HG02938 (cell line): Measurements from ENCODE around the gene KRTAP12-3.
"Not testable (repeated sequence)": the region's sequence is repeated elsewhere in the genome, so short reads cannot be mapped to it uniquely, and the experiment has no call there.

Source experiments
- ATAC-seq: cut with Tn5 transposase; IDR thresholded peaks from one replicate; pipeline ENCODE4 v1.9.1; 2021; ENCODE audit warnings: mild to moderate bottlenecking, moderate library complexity; ENCODE audit not compliant: unreplicated experiment

Gene KRTAP12-3

DNA sequence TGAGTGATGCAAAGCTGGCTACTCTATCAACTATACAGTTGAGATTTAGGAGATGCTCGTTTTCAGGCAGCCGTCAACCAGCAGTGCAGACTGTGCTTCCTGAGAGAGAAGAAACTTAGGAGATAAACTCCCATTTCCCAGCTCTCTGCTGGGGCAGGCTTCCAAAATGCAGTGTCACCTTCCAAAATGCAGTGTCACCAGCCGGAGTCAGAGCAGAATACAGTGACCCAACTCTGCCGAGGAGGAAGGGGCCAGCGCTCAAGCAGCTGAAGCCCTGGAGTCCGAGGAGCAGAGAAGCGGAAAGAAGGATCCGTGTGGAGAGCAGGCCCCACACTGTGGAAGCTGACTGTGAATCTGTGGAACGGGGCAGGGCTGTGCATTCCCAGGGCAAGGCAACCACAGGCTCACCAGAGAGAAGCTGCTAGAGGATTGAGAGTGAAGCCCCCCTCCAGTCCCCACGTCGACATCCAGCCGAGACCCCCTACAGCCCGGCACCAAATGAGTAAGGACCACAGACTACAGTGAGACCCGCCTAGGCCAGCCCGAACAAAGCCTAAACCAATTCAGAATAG lies 24.9 kb downstream of the KRTAP12-3 start:
- ATAC-seq, result no peak

DNA sequence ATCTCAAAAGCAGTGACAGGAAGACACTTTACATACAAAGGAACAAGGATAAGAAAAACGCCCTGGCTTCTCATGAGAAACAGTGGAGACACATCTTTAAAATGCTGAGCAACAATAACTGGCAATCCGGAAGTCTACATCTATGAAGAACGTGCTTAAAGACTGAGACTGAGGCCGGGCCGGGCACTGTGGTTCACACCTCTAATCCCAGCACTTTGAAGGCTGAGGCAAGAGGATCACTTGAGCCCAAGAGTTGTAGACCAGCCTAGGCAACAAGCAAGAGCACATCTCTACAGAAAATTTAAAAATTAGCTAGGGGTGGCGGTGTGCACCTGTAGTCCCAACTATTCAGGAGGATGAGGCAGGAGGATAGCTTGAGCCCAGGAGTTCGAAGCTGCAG lies 26.3 kb downstream of the KRTAP12-3 start:
- ATAC-seq, result no peak

- no peak for ATAC-seq
Measured at GRCh38 chr21:44684483-44684882, 26.8 kb downstream of the KRTAP12-3 start.

DNA sequence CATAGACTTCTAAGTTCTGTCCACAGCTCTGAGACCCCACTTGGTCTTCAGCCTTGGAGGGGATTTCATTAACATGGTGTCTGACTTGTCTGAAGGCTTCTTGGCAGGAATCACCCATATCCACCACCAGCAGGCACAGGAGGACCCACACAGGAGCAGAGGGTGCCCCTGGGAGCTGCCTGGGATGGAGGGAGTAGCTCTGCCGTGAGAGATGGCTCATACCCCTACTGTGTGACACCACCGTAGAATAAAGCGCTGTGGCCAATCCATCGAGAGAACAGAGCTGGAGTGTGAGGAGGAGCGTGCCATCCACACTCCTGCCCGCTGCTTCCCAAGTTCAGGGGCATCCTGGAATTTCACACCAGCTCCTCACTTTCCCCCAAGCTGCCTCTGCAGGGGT lies 27.3 kb downstream of the KRTAP12-3 start:
- not testable (repeated sequence) for ATAC-seq

DNA sequence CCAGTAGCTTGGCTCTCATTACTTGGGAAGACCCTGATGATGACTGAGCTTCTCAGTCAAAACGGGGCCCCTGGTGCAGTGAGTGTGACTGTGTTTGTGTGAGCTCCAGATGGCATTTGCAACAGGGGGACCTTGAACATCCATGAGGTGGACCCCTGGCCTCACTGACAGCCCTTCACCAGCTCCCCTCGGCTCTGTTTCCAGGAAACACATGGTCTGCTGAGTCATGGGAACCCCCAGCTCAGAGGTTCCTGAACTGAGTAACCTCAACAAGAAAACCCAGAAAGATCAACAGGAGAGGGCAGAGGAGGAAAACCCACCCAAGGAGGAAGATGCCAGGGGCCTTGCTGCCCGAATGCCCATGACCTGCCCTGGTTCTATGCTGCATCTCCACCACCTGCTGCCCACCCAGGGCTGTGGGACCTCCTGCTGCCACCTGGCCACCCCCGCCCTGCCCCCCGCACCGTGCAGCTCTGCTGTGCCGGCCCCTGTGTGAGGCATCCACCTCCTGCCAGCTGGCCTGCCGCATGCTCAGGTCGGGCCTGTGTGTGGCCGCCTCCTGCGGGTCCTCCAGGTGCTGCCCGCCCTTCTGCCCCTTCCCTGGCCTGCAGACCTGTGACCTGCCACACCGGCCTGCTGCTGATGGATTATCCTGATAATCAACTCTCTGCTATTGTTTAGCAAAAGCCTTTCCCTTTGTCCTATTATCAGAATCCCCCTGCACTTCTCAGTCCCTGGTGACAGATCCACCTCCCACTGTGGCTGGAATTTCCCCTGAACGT lies 28.5 kb downstream of the KRTAP12-3 start:
- no peak for ATAC-seq

GRCh38 chr21:44686843-44687561 lies 29.3 kb downstream of the KRTAP12-3 start:
- ATAC-seq, result no peak

DNA sequence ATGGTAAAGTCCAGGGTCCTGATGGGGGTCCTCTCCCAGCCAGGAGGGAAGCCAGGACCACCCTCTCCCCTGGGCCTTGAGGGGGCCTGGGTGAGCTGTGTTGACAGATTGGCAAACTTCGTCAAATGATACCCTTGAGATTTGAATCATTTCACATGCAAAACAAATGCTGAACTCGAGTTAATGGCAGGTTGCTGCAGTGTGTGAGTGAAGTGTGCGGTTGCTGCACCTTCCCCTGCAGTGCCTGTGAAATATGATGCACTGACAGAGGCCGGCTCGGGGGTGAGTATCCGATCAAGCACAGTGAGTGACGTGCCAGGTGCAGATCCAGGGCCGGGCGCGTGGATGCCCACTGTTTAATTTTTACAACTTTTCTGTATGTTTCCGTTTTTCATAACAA lies 29.9 kb downstream of the KRTAP12-3 start:
- ATAC-seq, result no peak

GRCh38 chr21:44689740-44690139 lies 32.0 kb downstream of the KRTAP12-3 start:
- ATAC-seq, result not testable (repeated sequence)

DNA sequence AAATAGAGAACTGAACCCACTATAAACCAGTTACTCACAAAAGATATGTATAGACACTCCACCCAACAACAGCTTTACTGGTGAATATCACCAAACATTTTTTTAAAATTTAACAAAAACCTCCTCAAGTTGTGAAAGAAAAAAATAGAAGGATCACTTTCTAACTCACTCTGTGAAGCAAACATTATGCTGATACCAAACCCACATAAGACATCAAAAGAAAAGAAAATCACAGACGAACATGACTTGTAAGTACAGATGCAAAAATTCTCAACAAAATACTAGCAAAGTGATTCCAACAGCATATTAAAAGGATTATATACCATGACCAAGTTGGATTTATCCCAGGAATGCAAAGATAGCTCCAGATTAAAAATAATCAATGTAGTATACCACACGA lies 34.0 kb downstream of the KRTAP12-3 start:
- no peak for ATAC-seq

DNA sequence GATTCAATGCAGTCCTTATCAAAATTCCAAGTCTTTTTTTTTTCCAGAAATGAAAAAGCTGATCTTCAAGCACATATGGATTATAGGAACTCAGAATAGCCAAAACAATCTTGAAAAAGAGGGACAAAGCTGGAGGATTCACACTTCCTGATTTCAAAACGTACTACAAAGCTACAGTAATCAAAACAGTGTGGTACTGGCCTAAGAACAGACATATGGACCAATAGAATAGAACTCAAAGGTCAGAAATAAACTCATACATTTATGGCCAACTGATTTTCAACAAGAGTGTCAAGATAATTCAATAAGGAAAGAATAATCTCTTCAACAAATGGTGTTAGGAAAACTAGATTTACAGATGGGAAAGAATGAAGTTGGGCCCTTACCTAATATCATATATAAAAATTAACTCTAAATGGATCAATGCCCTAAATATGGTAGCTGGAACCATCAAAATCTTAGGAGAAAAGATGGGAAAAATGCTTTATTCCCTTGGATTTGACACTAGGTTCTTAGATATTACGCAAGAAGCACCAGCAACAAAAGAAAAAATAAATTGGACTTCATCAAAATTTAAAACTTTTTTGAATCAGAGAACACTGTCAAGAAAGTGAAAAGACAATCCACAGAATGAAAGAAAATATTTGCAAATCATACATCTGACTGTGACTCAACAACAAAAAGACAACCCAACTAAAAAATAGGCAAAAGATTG lies 35.2 kb downstream of the KRTAP12-3 start:
- ATAC-seq, result no peak

DNA sequence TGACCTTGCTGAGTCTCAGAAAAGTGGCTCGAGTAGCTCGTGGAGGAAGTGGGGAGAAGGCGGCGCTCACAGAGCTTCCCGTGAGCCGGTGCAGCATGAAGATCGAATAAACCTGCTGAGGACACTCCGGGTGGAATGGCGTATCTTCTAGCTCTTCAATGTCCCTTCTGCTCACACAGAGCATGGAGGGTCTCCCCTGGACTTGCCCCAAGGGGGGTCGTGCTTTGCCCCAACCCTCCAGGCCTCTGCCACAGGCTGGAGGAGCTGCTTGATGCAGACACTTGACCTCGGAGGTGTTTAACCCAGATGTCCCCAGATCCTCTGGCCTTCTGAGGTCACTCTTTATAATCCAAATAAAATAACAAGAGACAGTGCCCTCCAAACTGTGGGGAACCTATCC lies 37.0 kb downstream of the KRTAP12-3 start:
- no peak for ATAC-seq

DNA sequence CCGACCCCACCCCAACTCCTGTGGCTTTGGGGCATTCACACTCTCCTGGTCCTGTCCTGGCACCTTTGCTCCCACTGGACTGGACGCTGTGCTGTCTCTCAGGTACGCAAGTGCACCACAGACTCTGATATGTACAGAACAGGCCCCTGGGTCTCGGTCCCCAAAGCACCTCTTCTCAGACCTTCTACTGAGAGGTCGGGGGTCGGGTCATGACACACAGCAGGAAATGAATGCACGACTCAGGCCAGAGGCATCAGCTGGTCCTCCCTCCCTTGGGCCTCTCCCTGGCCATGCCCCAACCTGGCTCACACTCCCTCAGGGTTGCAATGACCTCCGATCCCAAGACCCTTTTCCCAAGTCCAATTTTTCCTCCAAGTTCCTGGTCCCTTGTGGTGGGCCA lies 37.5 kb downstream of the KRTAP12-3 start:
- ATAC-seq, result no peak

GRCh38 chr21:44695641-44696040 lies 37.9 kb downstream of the KRTAP12-3 start:
- ATAC-seq, result no peak

GRCh38 chr21:44696572-44696971 lies 38.8 kb downstream of the KRTAP12-3 start:
- ATAC-seq, result no peak

DNA sequence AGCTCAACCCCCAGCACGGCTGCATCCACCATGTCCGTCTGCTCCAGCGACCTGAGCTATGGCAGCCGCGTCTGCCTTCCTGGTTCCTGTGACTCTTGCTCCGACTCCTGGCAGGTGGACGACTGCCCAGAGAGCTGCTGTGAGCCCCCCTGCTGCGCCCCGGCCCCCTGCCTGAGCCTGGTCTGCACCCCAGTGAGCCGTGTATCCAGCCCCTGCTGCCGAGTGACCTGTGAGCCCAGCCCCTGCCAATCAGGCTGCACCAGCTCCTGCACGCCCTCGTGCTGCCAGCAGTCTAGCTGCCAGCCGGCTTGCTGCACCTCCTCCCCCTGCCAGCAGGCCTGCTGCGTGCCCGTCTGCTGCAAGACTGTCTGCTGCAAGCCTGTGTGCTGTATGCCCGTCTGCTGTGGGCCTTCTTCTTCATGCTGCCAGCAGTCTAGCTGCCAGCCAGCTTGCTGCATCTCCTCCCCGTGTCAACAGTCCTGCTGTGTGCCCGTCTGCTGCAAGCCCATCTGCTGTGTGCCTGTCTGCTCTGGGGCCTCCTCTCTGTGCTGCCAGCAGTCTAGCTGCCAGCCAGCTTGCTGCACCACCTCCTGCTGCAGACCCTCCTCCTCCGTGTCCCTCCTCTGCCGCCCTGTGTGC lies 39.6 kb downstream of the KRTAP12-3 start, which contains the start of gene KRTAP10-12:
TSS of gene KRTAP10-12 (plus strand) at position 1 of the 639 bp plus-strand sequence. CDS start at position 31, 30 bp downstream.
- not testable (repeated sequence) for ATAC-seq

GRCh38 chr21:44697811-44698734 lies 40.3 kb downstream of the KRTAP12-3 start:
- no peak for ATAC-seq

- ATAC-seq, result no peak
Measured at GRCh38 chr21:44699502-44700001, 41.8 kb downstream of the KRTAP12-3 start.

DNA sequence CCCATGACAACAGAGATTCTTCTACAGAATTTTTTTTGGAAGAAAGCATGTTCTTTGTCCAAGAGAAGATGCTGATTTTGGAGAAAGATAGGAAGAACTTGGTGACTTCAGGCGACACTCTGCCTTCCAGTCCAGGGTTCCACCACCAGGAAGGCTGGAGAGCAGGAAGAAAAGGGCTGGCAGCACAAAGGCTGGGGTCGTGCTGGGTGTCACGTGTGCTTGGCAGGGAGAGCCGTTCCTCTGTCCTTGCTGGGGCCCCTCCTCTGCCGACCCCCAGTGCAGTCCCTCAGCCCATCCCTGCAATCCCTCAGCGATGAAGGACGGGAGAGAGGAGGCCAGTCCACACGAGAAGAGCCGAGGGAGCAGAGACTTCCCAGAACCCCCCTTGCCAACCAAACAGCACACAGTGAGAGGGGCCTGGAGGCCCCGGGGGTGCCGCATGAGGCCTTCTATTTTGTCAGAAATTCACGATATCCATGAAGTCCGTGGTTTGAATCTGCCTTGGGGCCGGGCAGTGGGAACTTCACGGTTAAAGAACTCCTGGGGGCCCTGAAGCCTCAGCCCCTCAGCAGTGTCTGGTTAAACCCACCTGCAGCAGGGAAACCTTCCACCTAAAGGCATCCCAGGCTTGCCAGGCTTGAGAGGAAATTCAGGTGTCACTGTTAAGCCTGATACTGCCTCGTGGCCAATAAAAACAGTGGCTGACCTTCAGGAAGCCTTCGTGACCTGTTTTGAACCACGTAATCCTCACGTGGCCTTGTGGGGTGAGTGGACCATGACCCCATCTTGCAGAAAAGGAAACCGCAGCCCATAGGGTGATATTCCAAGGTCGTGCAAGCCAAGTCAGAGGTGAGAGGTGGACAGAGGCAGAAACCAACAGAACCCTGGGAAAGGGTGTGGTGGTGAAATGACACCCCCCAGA lies 42.6 kb downstream of the KRTAP12-3 start:
- ATAC-seq, result no peak
